Panc1 (cell line): ENCODE measurements around the gene USP49.
A peak's percentile ranks its signal among the peaks of the same experiment; 100 is the strongest.

ENCODE experiments used
- POLR2AphosphoS5 ChIP-seq: IDR thresholded peaks from 2 replicates; pipeline ENCODE4 v1.6.1; 2012; ENCODE audit warnings: mild to moderate bottlenecking, low read depth, low read length, moderate library complexity
- REST ChIP-seq, 2 experiments: IDR thresholded peaks; 2 replicates each; pipeline ENCODE4 v1.6.1; 2011 to 2012; ENCODE audit warnings: low read depth in 2 of 2, control low read depth in 1 of 2, low read length in 1 of 2, mild to moderate bottlenecking in 1 of 2, moderate library complexity in 1 of 2; ENCODE audit not compliant: insufficient read depth in 1 of 2
- SIN3A ChIP-seq: IDR thresholded peaks from 2 replicates; pipeline ENCODE4 v1.6.1; 2012; ENCODE audit warnings: low read depth, mild to moderate bottlenecking, low read length, moderate library complexity, borderline replicate concordance; ENCODE audit not compliant: insufficient read depth
- TCF7L2 ChIP-seq: IDR thresholded peaks from 2 replicates; pipeline ENCODE4 v1.6.1; 2011; ENCODE audit warnings: mild to moderate bottlenecking, low read depth, low read length, inconsistent platforms
- TF ChIP-seq, protein P1 (sequence below): fragments of 450-650 bp; IDR thresholded peaks from 2 replicates; pipeline ENCODE4 v1.5.1; 2017; ENCODE audit warnings: mild to moderate bottlenecking

- TF ChIP-seq POLR2AphosphoS5 (0 out of 2 replicates have a peak, but pooled peaks have one; percentile 7), SIN3A (no peak), TCF7L2 (no peak), REST (IDR thresholded peaks at IDR 0.05; ENCODE audit: insufficient read depth in 1 of 2, low read depth in 2 of 2, low read length in 1 of 2) (no peak)
- TF ChIP-seq, protein P1, sequence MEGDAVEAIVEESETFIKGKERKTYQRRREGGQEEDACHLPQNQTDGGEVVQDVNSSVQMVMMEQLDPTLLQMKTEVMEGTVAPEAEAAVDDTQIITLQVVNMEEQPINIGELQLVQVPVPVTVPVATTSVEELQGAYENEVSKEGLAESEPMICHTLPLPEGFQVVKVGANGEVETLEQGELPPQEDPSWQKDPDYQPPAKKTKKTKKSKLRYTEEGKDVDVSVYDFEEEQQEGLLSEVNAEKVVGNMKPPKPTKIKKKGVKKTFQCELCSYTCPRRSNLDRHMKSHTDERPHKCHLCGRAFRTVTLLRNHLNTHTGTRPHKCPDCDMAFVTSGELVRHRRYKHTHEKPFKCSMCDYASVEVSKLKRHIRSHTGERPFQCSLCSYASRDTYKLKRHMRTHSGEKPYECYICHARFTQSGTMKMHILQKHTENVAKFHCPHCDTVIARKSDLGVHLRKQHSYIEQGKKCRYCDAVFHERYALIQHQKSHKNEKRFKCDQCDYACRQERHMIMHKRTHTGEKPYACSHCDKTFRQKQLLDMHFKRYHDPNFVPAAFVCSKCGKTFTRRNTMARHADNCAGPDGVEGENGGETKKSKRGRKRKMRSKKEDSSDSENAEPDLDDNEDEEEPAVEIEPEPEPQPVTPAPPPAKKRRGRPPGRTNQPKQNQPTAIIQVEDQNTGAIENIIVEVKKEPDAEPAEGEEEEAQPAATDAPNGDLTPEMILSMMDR: no peak
Measured at GRCh38 chr6:41791984-41792383, 103.2 kb downstream of the USP49 start.
